Effector memory CD8-positive, alpha-beta T cell (primary cell): Measurements from ENCODE around the gene SLC25A41.
"Not testable (repeated sequence)": the region's sequence is repeated elsewhere in the genome, so short reads cannot be mapped to it uniquely, and the experiment has no call there.

Source experiments
- ATAC-seq: fragments of 150-1000 bp; cut with Tn5 transposase; replicated peaks from 2 replicates; pipeline ENCODE4 v1.10.0; 2021; ENCODE audit warnings: mild to moderate bottlenecking, moderate library complexity
- DNase-seq, 3 experiments: peaks; one replicate each; pipeline ENCODE4 v3.0.0; 2021
- H3K27ac Mint-ChIP-seq, 2 donors: one replicate each; pipeline ENCODE4 v1.8.0; 2022; ENCODE audit warnings: mild to moderate bottlenecking in 2 of 2, mixed read lengths in 2 of 2, moderate library complexity in 2 of 2
- H3K27me3 Mint-ChIP-seq, 2 donors: one replicate each; pipeline ENCODE4 v1.8.0; 2022; ENCODE audit warnings: mixed read lengths in 2 of 2
- H3K36me3 Mint-ChIP-seq: one replicate; pipeline ENCODE4 v1.8.0; 2022; ENCODE audit warnings: mild to moderate bottlenecking, moderate library complexity, mixed read lengths; ENCODE audit not compliant: insufficient read depth
- H3K4me1 Mint-ChIP-seq, 2 donors: one replicate each; pipeline ENCODE4 v1.8.0; 2022; ENCODE audit warnings: low read depth in 2 of 2, mixed read lengths in 2 of 2
- H3K4me3 Mint-ChIP-seq, 2 donors: one replicate each; pipeline ENCODE4 v1.8.0; 2022; ENCODE audit warnings: mild to moderate bottlenecking in 2 of 2, mixed read lengths in 2 of 2, moderate library complexity in 2 of 2
- H3K9me3 Mint-ChIP-seq, 2 donors: one replicate each; pipeline ENCODE4 v1.8.0; 2022; ENCODE audit warnings: mixed read lengths in 2 of 2

Gene SLC25A41

GRCh38 chr19:6400062-6400944 lies 33.3 kb downstream of the SLC25A41 start:
- H3K27ac Mint-ChIP-seq, H3K4me3 Mint-ChIP-seq, H3K36me3 Mint-ChIP-seq, H3K9me3 Mint-ChIP-seq, H3K4me1 Mint-ChIP-seq, H3K27me3 Mint-ChIP-seq, DNase-seq, ATAC-seq: not testable (repeated sequence)

- peaks cover 17 to 23% of the 10 kb centered on the region in 2 donors for H3K4me1 Mint-ChIP-seq
- H3K36me3 Mint-ChIP-seq, result peaks cover 23% of the 10 kb centered on the region
- H3K4me3 Mint-ChIP-seq, result no peak overlapping the region
- no peak for ATAC-seq
- H3K9me3 Mint-ChIP-seq, result no peaks in the 10 kb centered on the region
- DNase-seq, result no peak
- no peaks in the 10 kb centered on the region for H3K27me3 Mint-ChIP-seq
- no peak overlapping the region for H3K27ac Mint-ChIP-seq
Observed at GRCh38 chr19:6396305-6396704, 37.3 kb downstream of the SLC25A41 start.

- DNase-seq, result no peak
- H3K36me3 Mint-ChIP-seq, result peaks cover 38% of the 10 kb centered on the region
- no peaks in the 10 kb centered on the region for H3K27me3 Mint-ChIP-seq
- H3K27ac Mint-ChIP-seq, result no peak overlapping the region
- peak overlapping the region; percentile 94 to 95 for H3K4me3 Mint-ChIP-seq
- no peaks in the 10 kb centered on the region for H3K9me3 Mint-ChIP-seq
- H3K4me1 Mint-ChIP-seq, result peaks cover 21 to 27% of the 10 kb centered on the region in 2 donors
- ATAC-seq, result no peak
Observed at GRCh38 chr19:6394831-6395230, 38.7 kb downstream of the SLC25A41 start.

GRCh38 chr19:6393983-6394412 lies 39.6 kb downstream of the SLC25A41 start:
- Mint-ChIP-seq H3K9me3 (no peaks in the 10 kb centered on the region), H3K4me1 (peaks cover 21 to 27% of the 10 kb centered on the region in 2 donors), H3K27me3 (no peaks in the 10 kb centered on the region), H3K4me3 (peak overlapping the region; percentile 94 to 95), H3K27ac (peak overlapping the region; percentile 96 to 99), H3K36me3 (peaks cover 45% of the 10 kb centered on the region)
- DNase-seq, result no peak
- ATAC-seq, result no peak

- H3K9me3 Mint-ChIP-seq, result no peaks in the 10 kb centered on the region
- H3K4me1 Mint-ChIP-seq, result peaks cover 21 to 29% of the 10 kb centered on the region in 2 donors
- ATAC-seq (peak; percentile 82), DNase-seq (peak; percentile 92 to 95 (median 92))
- no peaks in the 10 kb centered on the region for H3K27me3 Mint-ChIP-seq
- peaks cover 52% of the 10 kb centered on the region for H3K36me3 Mint-ChIP-seq
- peak within 1 kb of the TSS; percentile 96 to 99 for H3K27ac Mint-ChIP-seq
- H3K4me3 Mint-ChIP-seq, result peak within 1 kb of the TSS; percentile 94 to 95
Observed at GRCh38 chr19:6393074-6393982, 40.2 kb downstream of the SLC25A41 start, which contains the start of gene GTF2F1. Gene GTF2F1 (minus strand): TSS chr19:6393164. CDS start chr19:6392995, 169 bp downstream.

- no peak for ATAC-seq
- Mint-ChIP-seq H3K9me3 (no peaks in the 10 kb centered on the region), H3K4me1 (peaks cover 21 to 31% of the 10 kb centered on the region in 2 donors)
Observed at GRCh38 chr19:6392221-6393073, 41.1 kb downstream of the SLC25A41 start.

GRCh38 chr19:6387372-6387771 lies 46.2 kb downstream of the SLC25A41 start:
- Mint-ChIP-seq H3K4me3 (no peak overlapping the region), H3K27me3 (no peaks in the 10 kb centered on the region), H3K27ac (no peak overlapping the region), H3K4me1 (peaks cover 11 to 17% of the 10 kb centered on the region in 2 donors), H3K9me3 (no peaks in the 10 kb centered on the region), H3K36me3 (peaks cover 88% of the 10 kb centered on the region)
- DNase-seq (no peak), ATAC-seq (no peak)

More at GRCh38 chr19:6392221-6393073, 41.1 kb downstream of the SLC25A41 start:
- Mint-ChIP-seq H3K4me3 (peak overlapping the region; percentile 94 to 95), H3K27me3 (no peaks in the 10 kb centered on the region), H3K36me3 (peaks cover 60% of the 10 kb centered on the region), H3K27ac (peak overlapping the region; percentile 96 to 99)
- DNase-seq, result no peak

- Mint-ChIP-seq H3K27me3 (no peaks in the 10 kb centered on the region), H3K36me3 (peaks cover 93% of the 10 kb centered on the region), H3K27ac (no peak overlapping the region), H3K4me1 (peaks cover 0 to 4% of the 10 kb centered on the region in 2 donors), H3K9me3 (no peaks in the 10 kb centered on the region), H3K4me3 (no peak overlapping the region)
- ATAC-seq (no peak), DNase-seq (no peak)
Observed at GRCh38 chr19:6384381-6384780, 49.2 kb downstream of the SLC25A41 start.

GRCh38 chr19:6383188-6383587 lies 50.4 kb downstream of the SLC25A41 start:
- Mint-ChIP-seq H3K27ac (no peak overlapping the region), H3K4me1 (peaks cover 0 to under 1% of the 10 kb centered on the region in 2 donors), H3K27me3 (no peaks in the 10 kb centered on the region), H3K9me3 (no peaks in the 10 kb centered on the region), H3K4me3 (no peak overlapping the region), H3K36me3 (peaks cover 94% of the 10 kb centered on the region)
- DNase-seq (no peak), ATAC-seq (no peak)

GRCh38 chr19:6381030-6381750 lies 52.4 kb downstream of the SLC25A41 start:
- Mint-ChIP-seq H3K27me3 (no peaks in the 10 kb centered on the region), H3K4me1 (no peaks in the 10 kb centered on the region), H3K9me3 (no peaks in the 10 kb centered on the region), H3K36me3 (peaks cover 78% of the 10 kb centered on the region), H3K4me3 (no peak overlapping the region), H3K27ac (peak overlapping the region in 1 of 2 donors; percentile 80)
- ATAC-seq (no peak), DNase-seq (no peak)

GRCh38 chr19:6379744-6380143 lies 53.8 kb downstream of the SLC25A41 start:
- Mint-ChIP-seq H3K4me3 (no peak overlapping the region), H3K4me1 (no peaks in the 10 kb centered on the region), H3K27me3 (no peaks in the 10 kb centered on the region), H3K9me3 (no peaks in the 10 kb centered on the region), H3K36me3 (peaks cover 72% of the 10 kb centered on the region), H3K27ac (no peak overlapping the region)
- ATAC-seq (no peak), DNase-seq (no peak)

GRCh38 chr19:6378486-6378885 lies 55.1 kb downstream of the SLC25A41 start:
- ATAC-seq (no peak), DNase-seq (no peak)
- Mint-ChIP-seq H3K36me3 (peaks cover 67% of the 10 kb centered on the region), H3K4me3 (no peak overlapping the region), H3K4me1 (peaks cover 4% of the 10 kb centered on the region in 2 donors), H3K27ac (peak overlapping the region in 1 of 2 donors; percentile 77), H3K9me3 (no peaks in the 10 kb centered on the region), H3K27me3 (no peaks in the 10 kb centered on the region)
